Epithelial cell of proximal tubule (primary cell): ENCODE measurements around the gene RETSAT. TPM values are rescaled to one million over a fixed set of nuclear protein-coding genes. Genes with fewer than 3 reads are reported as not detected.
"Not testable (repeated sequence)": the region's sequence is repeated elsewhere in the genome, so short reads cannot be mapped to it uniquely, and the experiment has no call there.

ENCODE experiments used
- DNase-seq: peaks from one replicate; pipeline ENCODE4 v3.0.0-alpha.2; 2011; ENCODE audit warnings: low read depth
- H3K4me3 ChIP-seq: 2 replicates; pipeline ENCODE4 v1.5.1; 2011; ENCODE audit warnings: low read depth, mild to moderate bottlenecking, low read length
- total RNA-seq: library from RNA; depleted of rRNA; stranded (reverse); fragments of >200 nt; gene quantifications from 2 replicates; pipeline ENCODE4 v1.2.3, GENCODE V29; 2015
- TF ChIP-seq, protein P1 (sequence below): conservative IDR thresholded peaks from 2 replicates; pipeline ENCODE4 v1.5.1; 2012; ENCODE audit warnings: low read depth, mild to moderate bottlenecking, low read length

The RETSAT gene
- total RNA-seq, 1 donor from 2014 or later = 29.1 TPM

DNA sequence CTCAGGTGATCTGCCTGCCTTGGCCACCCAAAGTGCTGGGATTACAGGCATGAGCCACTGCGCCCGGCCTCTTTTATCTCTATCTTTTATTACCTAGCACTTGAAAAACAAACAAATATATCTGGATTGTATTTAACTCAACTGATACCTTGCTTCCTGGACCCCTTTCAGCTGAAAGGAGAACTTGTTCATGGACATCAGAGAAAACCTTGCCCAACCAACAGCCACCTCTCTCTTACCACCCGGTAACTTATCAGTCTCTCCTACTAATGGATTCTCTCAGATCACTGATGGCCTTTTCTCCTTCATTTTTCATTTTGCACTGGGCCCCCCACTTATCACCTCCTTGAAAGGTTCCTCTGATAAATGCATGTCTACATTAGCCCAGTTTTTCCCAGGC is 6.7 kb downstream of the RETSAT start:
- DNase-seq = no peak
- no peak overlapping the region for H3K4me3 ChIP-seq
- TF ChIP-seq, protein P1, sequence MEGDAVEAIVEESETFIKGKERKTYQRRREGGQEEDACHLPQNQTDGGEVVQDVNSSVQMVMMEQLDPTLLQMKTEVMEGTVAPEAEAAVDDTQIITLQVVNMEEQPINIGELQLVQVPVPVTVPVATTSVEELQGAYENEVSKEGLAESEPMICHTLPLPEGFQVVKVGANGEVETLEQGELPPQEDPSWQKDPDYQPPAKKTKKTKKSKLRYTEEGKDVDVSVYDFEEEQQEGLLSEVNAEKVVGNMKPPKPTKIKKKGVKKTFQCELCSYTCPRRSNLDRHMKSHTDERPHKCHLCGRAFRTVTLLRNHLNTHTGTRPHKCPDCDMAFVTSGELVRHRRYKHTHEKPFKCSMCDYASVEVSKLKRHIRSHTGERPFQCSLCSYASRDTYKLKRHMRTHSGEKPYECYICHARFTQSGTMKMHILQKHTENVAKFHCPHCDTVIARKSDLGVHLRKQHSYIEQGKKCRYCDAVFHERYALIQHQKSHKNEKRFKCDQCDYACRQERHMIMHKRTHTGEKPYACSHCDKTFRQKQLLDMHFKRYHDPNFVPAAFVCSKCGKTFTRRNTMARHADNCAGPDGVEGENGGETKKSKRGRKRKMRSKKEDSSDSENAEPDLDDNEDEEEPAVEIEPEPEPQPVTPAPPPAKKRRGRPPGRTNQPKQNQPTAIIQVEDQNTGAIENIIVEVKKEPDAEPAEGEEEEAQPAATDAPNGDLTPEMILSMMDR = no peak

DNA sequence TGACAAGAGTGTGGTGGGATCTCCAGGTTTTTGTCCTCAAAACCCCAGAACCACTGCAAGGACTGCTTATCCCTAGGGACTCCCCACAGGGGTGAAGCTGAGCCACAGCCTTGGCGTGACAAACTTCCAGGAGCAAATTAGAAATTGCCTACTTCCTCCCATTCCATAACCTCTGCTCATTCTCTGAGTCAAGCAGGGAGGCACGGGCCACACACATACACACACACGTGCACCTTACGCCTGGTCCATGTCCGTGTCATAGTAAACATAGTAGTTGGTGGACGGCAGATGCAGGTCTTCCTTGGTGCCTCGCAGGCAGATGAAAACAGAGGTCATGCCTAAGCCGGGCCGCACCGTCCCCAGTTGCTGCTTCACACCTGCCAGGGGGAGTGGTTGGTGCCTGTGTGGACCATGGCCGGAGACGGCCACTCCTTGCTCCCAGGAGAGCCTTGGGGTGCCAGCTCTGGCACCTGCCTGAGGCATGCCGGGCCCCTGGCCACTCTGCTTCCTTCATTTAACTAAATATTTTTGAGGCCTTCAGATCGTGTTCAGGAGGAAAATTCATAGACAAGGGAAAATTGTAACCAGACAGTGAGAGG is 9.9 kb downstream of the RETSAT start:
- no peak for DNase-seq
- no peak overlapping the region for H3K4me3 ChIP-seq

DNA sequence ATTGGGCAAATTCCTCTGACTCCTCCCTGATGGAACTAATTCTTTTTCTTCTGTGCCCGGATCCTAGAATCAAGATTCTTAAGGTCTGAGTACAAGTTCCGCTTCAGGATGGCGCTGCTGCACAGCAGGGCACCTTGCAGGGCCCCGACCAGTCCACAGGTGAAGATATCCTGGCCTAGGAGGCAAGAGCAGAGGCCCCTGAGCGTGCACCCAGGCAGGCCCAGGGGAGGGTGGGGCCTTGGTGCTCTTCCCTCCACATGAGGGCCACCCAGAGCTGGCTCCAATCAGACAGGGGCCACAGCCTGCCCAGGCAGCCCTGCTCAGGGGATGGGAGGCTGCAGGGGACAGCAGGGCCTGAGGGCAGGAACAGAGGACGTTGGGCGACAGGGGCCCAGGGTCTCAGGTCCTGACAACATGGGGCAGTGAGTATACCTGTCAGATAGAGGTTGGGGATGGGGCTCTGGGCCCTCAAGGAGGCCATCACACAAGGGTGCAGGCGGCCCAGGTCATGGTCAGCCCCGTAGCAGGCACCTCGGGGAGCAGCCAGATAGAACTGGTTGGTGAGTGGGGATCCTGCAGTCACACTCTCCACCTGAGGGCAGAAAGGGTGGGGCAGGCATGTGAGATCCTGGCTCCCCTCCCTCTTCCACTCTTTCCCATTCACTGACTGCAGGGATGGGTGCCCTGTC is 11.0 kb downstream of the RETSAT start:
- not testable (repeated sequence) for H3K4me3 ChIP-seq, DNase-seq

More for the DNA sequence above, 9.9 kb downstream of the RETSAT start:
- TF ChIP-seq, protein P1 = no peak

DNA sequence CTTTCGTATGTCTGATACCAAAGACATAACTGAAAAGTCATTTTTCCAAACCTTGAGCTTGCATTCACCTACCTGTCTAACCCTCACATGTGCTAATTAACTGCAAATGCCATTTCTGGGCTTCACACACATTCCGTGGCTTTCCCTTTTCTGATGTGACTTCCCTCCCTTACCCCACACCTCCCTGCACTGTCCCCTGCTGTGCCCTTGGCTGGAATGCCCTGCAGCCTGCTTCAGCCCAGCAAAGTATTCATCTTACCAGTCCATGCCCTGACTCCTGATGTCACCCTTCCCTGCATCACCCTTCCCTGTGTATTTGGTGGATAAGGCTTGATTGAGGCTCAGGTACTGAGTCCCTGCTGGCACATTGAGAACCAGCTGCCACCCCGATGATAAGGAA is 12.2 kb downstream of the RETSAT start:
- no peak overlapping the region for H3K4me3 ChIP-seq
- DNase-seq = no peak
- TF ChIP-seq, protein P1 = no peak

DNA sequence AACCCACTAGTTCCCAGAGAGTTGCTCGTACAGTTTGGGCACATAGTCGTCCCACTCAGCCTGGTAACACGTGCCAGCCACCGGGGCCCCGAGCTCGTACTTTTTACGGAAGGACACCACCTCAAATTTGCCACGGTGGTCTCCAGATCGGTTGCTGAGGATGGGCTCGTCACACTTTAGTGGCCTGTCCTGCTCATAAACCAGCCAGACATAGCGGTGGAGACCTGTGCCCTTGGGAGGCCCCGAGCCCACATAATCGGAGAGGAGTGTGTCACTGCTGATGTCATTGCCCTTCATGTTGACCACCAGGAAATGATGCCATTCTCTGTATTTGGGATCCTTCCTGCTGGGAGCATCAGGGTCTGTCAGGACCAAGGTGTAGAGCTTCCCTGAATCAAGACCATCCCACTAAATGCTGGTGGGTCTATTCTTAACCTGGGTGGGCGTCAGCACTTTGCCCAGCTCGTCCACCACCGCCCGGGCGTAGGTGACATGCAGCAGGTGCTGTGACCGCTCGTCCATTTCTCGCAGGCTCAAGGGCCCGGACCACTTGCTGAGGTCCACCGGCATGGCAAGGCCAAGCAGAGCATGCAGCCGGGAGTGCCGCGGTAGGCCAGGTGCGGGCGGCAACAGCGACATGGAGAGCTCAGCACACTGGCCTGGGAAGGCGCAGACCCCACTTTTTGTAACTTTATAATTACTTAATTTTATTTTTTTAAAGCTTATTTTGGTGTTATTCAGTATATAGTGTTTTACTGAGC is 12.9 kb downstream of the RETSAT start:
- no peak for DNase-seq
- H3K4me3 ChIP-seq = no peak overlapping the region
- TF ChIP-seq, protein P1 = no peak

DNA sequence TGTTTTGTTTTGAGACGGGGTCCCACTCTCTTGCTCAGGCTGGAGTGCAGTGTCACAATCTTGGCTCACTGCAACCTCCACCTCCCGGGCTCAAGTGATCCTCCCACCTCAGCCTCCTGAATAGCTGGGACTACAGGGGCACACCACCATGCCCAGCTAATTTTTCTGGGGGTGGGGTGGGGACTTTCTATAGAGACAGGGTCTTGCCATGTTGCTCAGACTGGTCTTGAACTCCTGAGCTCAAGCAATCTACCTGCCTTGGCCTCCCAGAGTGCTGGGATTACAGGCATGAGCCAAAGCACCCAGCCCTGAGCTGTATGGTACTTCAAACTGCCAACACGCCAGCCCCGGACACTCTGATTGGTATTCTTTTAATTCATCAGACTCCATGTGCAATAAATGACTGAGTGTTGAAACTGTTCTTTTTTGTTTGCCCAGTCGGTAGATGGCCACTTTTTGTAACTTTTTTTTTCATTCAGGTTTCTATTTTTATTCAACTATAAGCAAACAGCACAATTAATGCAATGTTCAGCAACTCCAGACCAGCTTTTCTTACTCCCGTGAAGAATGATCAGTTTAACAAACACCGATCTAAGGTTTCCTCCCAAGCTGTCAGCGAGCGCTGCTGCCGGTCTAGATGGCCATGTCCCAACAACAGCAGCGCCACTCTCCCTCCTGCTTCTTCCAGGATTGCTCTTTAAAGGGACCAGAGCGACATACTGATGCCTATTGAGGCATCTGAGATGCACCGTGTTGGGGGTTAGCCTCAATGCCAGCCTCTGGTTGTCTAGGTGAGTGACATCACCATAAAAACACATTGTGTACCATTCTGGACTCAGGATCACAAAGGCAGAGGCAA is 14.1 kb downstream of the RETSAT start:
- no peak overlapping the region for H3K4me3 ChIP-seq
- TF ChIP-seq, protein P1 = no peak
- no peak for DNase-seq

DNA sequence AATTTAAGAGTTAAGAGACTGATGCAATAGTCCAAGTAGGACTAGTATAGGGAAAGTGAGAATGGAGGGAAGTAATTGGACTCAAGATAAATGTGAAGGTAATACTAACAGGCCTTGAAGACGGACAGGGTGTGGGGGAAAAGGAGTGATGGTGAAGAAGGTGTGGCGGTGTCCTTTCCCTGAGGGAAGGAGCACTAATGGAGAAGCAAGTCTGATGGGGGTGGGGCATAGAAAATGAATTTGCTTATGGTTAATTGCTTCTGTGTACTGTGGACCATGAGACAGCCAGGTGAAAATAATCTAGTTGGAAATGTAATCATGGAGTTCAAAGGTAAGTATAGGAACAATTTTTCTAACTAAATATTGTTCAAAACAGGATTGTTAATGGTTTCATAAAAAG is 19.4 kb downstream of the RETSAT start:
- DNase-seq = no peak
- H3K4me3 ChIP-seq = no peak overlapping the region

DNA sequence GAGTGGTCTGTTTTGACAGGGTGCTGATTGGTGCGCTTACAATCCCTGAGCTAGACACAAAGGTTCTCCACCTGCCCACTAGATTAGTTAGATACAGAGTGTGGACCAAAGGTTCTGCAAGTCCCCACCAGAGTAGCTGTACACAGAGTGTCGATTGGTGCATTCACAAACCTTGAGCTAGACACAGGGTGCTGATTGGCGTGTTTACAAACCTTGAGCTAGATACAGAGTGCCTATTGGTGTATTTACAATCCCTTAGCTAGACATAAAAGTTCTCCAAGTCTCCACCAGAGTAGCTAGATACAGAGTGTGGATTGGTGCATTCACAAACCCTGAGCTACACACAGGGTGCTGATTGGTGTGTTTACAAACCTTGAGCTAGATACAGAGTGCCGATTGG is 20.5 kb downstream of the RETSAT start:
- H3K4me3 ChIP-seq, DNase-seq: not testable (repeated sequence)

More for the DNA sequence above, 19.4 kb downstream of the RETSAT start:
- TF ChIP-seq, protein P1 = no peak
